Heart left ventricle (tissue), 13 donors: ENCODE measurements around the gene MIB2.
"Not testable (repeated sequence)": the region's sequence is repeated elsewhere in the genome, so short reads cannot be mapped to it uniquely, and the experiment has no call there.

ENCODE experiments used
- POLR2A ChIP-seq, 2 donors: fragments of 450-650 bp; IDR thresholded peaks; one replicate each; pipeline ENCODE4 v1.6.1; 2017; ENCODE audit warnings: antibody characterized with exemption in 2 of 2, mild to moderate bottlenecking in 2 of 2, moderate library complexity in 2 of 2
- TF ChIP-seq, protein P1 (sequence below), 12 donors: fragments of 200-600 bp; sonication (generic) in 4 of 12; IDR thresholded peaks; one replicate each; pipeline versions ENCODE4 v1.5.0 to v1.8.0; 2018 to 2022; ENCODE audit warnings: antibody characterized with exemption in 12 of 12, mild to moderate bottlenecking in 5 of 12
- donor health status: ischemic (EF 13 %, LVEDD 7.1; RV severe dilation, severe dysfunction).
- donor health status: DM: no; HTN: yes; CAD: no.
- donor health status: DM: no; HTN: no; CAD: no.
- donor health status: ischemic (EF 25% LVEDD 6.9; RV normal size, moderate dysfunction).
- donor health status: ischemic (EF 25% LVEDD 5.7; RV mildly dilated, moderate dysfunction).
- donor health status: ischemic (EF 35%, LVEDD 5.7; RV mildly dilated, moderate dysfunction).
- donor health status: nonischemic (EF 11% LVEDD 7.7; RV severe dilation, severe dysfunction).
- donor health status: DM: yes; HTN: yes; CAD: no.
- donor health status: PGD.
- donor health status: ischemic (EF 29% LVEDD 5.4; RV normal size, mild dysfunction).
- donor health status: nonischemic (EF 23%, LVEDD 6.1; RV moderate dilation, normal function).

DNA sequence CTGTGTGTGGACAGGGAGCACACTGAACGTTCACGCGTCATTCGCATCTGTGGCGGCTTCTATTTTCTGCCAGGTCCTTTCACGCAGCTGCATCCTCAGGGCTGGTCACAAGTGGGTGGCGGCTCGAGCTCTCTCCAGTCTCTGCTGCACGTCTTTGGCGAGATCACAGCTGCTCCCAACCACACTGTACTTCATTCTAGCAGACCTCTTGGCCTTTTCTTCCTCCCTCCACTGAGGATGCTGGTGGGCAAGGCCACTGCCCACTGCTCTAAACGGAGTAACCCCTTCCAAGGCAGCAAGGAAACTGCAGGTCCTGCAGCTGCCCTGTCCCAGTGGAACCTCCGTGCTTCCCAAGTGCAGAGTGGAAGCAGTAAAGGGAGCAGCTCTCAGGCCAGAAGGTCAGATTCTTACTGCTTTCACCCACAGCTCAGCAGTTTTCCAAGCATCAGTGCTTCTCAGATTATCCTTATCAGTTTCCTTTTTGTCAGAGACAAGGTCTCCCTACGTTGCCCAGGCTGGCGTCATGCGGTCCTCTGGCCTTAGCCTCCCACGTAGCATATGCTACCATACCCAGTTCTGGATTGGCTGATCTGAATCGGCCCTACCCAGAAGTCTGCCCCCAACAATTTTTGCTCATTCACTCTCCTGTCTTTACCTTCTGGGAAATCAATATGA lies 32.4 kb downstream of the MIB2 start:
- not testable (repeated sequence) for TF ChIP-seq POLR2A (IDR thresholded peaks at IDR 0.05)
- TF ChIP-seq, protein P1, sequence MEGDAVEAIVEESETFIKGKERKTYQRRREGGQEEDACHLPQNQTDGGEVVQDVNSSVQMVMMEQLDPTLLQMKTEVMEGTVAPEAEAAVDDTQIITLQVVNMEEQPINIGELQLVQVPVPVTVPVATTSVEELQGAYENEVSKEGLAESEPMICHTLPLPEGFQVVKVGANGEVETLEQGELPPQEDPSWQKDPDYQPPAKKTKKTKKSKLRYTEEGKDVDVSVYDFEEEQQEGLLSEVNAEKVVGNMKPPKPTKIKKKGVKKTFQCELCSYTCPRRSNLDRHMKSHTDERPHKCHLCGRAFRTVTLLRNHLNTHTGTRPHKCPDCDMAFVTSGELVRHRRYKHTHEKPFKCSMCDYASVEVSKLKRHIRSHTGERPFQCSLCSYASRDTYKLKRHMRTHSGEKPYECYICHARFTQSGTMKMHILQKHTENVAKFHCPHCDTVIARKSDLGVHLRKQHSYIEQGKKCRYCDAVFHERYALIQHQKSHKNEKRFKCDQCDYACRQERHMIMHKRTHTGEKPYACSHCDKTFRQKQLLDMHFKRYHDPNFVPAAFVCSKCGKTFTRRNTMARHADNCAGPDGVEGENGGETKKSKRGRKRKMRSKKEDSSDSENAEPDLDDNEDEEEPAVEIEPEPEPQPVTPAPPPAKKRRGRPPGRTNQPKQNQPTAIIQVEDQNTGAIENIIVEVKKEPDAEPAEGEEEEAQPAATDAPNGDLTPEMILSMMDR (IDR thresholded peaks at IDR 0.05) = not testable (repeated sequence)
